Kidney epithelial cell (primary cell): ENCODE data around the gene SYNE1. TPM values are rescaled to one million over a fixed set of nuclear protein-coding genes. Genes with fewer than 3 reads are reported as not detected.

ENCODE experiments used
- DNase-seq: peaks from one replicate; pipeline ENCODE4 v3.0.0-alpha.2; 2010; ENCODE audit warnings: low read depth
- H3K27me3 ChIP-seq: 2 replicates; pipeline ENCODE4 v1.6.0; 2011; ENCODE audit warnings: low read length; ENCODE audit not compliant: control insufficient read depth, insufficient read depth
- H3K36me3 ChIP-seq: 2 replicates; pipeline ENCODE4 v1.5.1; 2011; ENCODE audit warnings: low read length; ENCODE audit not compliant: control insufficient read depth, insufficient read depth
- H3K4me3 ChIP-seq: 2 replicates; pipeline ENCODE4 v1.5.1; 2011; ENCODE audit warnings: low read depth, mild to moderate bottlenecking, control low read depth, low read length
- total RNA-seq: library from RNA; depleted of rRNA; stranded (reverse); fragments of >200 nt; gene quantifications from 2 replicates; pipeline ENCODE4 v1.2.3, GENCODE V29; 2015
- TF ChIP-seq, protein P1 (sequence below): IDR thresholded peaks from 2 replicates; pipeline ENCODE4 v1.5.1; 2011; ENCODE audit warnings: mild to moderate bottlenecking, moderate library complexity, low read length, control low read depth, inconsistent platforms; ENCODE audit not compliant: insufficient read depth, poor library complexity, severe bottlenecking

SYNE1 gene
- total RNA-seq, 1 donor from 2014 or later = 43.1 TPM

DNA sequence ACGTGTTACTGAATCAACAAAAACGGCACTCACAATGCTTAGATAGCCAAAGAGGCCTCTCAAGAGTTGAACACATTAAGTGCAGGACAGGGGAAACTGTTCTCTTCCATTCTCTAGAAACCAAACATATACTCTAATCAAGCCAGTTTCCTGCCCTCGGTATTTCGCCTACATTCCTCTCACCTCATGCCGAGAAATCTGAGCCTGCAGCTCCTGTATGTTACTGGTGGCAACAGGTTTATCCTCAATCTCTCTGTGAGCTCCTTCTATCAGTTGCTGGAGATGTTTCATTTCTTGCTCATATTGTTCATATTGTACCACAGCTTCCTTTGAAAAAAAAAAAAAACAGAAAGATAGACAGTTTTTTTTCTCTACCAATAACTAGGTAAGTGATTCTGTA, 328.9 kb downstream of the SYNE1 start:
- H3K27me3 ChIP-seq = no peaks in the 10 kb centered on the region
- no peaks in the 10 kb centered on the region for H3K36me3 ChIP-seq
- TF ChIP-seq, protein P1, sequence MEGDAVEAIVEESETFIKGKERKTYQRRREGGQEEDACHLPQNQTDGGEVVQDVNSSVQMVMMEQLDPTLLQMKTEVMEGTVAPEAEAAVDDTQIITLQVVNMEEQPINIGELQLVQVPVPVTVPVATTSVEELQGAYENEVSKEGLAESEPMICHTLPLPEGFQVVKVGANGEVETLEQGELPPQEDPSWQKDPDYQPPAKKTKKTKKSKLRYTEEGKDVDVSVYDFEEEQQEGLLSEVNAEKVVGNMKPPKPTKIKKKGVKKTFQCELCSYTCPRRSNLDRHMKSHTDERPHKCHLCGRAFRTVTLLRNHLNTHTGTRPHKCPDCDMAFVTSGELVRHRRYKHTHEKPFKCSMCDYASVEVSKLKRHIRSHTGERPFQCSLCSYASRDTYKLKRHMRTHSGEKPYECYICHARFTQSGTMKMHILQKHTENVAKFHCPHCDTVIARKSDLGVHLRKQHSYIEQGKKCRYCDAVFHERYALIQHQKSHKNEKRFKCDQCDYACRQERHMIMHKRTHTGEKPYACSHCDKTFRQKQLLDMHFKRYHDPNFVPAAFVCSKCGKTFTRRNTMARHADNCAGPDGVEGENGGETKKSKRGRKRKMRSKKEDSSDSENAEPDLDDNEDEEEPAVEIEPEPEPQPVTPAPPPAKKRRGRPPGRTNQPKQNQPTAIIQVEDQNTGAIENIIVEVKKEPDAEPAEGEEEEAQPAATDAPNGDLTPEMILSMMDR = no peak
- H3K4me3 ChIP-seq = no peak overlapping the region
- no peak for DNase-seq

GRCh38 chr6:152305672-152306071, 331.5 kb downstream of the SYNE1 start:
- no peaks in the 10 kb centered on the region for H3K27me3 ChIP-seq
- no peak for DNase-seq
- no peak overlapping the region for H3K4me3 ChIP-seq
- no peaks in the 10 kb centered on the region for H3K36me3 ChIP-seq
- TF ChIP-seq, protein P1 = no peak

DNA sequence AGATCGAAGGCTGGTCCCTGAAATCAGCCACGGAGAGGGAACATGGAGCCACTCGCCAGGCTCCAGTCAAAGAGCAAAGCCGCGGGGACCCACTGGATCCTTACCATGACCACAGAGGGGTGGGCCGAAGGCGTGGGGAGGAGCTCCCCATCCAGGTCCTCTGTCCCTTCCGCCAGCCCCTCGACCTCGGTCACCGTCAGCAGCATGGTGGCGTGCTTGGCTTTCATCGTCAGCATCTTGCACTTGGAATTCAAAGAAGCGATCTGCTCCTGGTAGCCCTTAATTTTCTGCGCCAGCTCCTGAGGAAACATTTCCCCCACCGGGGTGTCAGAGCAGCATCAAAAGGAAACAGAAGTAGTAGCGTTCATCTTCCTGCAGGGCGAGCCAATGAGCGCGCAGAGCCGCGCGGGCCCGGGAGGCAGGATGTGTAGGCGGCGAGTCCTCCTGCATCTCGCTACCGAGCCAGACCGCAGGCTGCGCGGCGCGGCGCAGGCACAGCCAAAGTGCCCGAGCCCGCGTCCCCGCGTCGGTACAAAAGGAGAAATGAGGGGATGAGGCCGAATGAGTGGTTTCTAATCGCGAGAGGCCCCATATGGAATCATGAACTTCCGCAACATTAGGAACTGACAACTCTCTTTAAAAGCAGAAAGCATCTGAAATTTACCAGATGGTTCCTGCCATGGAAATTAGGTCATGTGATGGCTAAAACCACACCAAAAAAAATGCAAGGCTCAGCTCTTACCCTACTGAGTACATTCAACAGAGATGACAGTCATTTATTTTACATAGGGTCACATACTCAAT, 335.2 kb downstream of the SYNE1 start:
- no peak for DNase-seq
- Histone ChIP-seq H3K4me3 (peak overlapping the region; percentile 49), H3K27me3 (no peaks in the 10 kb centered on the region), H3K36me3 (no peaks in the 10 kb centered on the region)
- TF ChIP-seq, protein P1 = peak; percentile 57

DNA sequence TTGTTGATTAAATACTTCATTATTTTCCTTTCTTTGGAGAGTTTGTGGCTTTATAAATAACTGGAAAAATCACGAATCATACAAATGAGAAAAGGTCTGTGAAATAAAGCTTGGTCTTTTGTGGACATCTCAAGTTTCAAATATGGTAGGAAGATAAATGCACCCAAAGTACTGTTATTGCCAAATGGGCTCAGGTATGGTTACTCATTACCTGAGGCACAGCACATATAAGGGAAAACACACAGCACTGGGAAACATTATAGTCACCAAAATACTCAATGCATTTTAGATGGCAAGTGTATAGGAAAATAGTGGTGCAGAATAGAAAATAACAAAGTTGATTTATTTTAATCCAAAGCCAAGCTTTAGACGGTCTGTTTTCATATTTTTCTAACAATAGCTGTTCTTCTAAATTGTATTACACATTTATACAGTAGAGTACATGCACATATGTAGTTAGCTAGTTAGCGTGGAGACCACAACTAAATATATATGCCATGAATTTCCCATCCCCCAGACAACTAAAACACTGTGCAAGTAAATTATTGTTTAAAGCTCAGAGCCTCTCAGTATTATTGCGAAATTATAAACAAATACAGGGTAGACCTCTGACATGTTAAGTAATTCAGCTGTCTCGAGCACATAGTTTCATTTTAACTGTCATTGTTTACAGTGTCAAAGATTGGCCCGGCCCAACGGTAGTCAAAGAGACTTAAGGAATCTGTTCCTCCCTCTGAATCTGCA, 336.0 kb downstream of the SYNE1 start:
- TF ChIP-seq, protein P1 = no peak
- DNase-seq = no peak
- Histone ChIP-seq H3K27me3 (no peaks in the 10 kb centered on the region), H3K4me3 (peak overlapping the region; percentile 49), H3K36me3 (no peaks in the 10 kb centered on the region)

DNA sequence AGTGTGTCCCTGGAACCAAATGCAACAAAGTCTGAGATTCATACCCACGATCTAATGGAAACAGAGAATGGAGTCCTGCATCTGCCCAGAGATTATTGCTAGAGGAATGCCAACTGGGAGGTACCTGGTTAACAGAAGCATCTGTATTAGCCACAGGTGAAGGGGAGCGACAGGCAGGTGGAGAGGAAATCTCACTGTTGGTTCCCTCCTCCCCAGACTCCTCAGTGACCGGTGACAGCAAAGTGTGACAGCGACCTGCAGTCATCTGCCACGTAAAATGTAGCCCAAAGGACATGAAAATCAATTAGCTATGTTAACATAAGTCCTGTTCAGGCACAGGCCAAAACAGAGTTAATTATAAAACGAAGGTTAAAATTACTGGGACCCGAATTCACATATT, 336.6 kb downstream of the SYNE1 start:
- no peak overlapping the region for H3K4me3 ChIP-seq
- H3K36me3 ChIP-seq = no peaks in the 10 kb centered on the region
- TF ChIP-seq, protein P1 = no peak
- DNase-seq = no peak
- no peaks in the 10 kb centered on the region for H3K27me3 ChIP-seq
